Neuronal stem cell (in vitro differentiated cells): ENCODE measurements around the gene C12orf50.

Experiments
- DNase-seq: peaks from one replicate; pipeline ENCODE4 v3.0.0-alpha.2; 2013; ENCODE audit warnings: low spot score
- H2AFZ ChIP-seq: one replicate; pipeline ENCODE4 v1.6.1; 2013; ENCODE audit warnings: mild to moderate bottlenecking, low read length, inconsistent platforms
- H2AK5ac ChIP-seq: 2 replicates; pipeline ENCODE4 v1.6.1; 2013; ENCODE audit warnings: low read depth, mild to moderate bottlenecking, inconsistent platforms, low read length, moderate library complexity, mixed read lengths
- H2BK120ac ChIP-seq: 2 replicates; pipeline ENCODE4 v1.6.1; 2013; ENCODE audit warnings: low read depth, mild to moderate bottlenecking, inconsistent platforms, low read length, moderate library complexity, mixed read lengths
- H2BK12ac ChIP-seq: one replicate; pipeline ENCODE4 v1.6.1; 2013; ENCODE audit warnings: low read length, inconsistent platforms
- H2BK15ac ChIP-seq: 2 replicates; pipeline ENCODE4 v1.6.1; 2013; ENCODE audit warnings: mild to moderate bottlenecking, low read length, inconsistent platforms, mixed read lengths
- H2BK5ac ChIP-seq: one replicate; pipeline ENCODE4 v1.6.1; 2013; ENCODE audit warnings: inconsistent platforms, mild to moderate bottlenecking, low read length, moderate library complexity
- H3K14ac ChIP-seq: one replicate; pipeline ENCODE4 v1.6.1; 2013; ENCODE audit warnings: low read length, inconsistent platforms
- H3K18ac ChIP-seq: 2 replicates; pipeline ENCODE4 v1.6.1; 2013; ENCODE audit warnings: low read length, inconsistent platforms
- H3K23ac ChIP-seq: 2 replicates; pipeline ENCODE4 v1.6.1; 2013; ENCODE audit warnings: low read depth, mild to moderate bottlenecking, mixed read lengths, low read length, inconsistent platforms; ENCODE audit not compliant: poor library complexity
- H3K27ac ChIP-seq: replicated peaks from 3 replicates; pipeline ENCODE4 v1.5.1; 2013; ENCODE audit warnings: low read length, inconsistent platforms
- H3K27me3 ChIP-seq, 3 experiments: 2 replicates each; pipeline ENCODE4 v1.6.1; 2013; ENCODE audit warnings: low read length in 3 of 3, mild to moderate bottlenecking in 2 of 3, inconsistent platforms in 1 of 3, low read depth in 1 of 3, mixed read lengths in 1 of 3, moderate library complexity in 1 of 3; ENCODE audit not compliant: control insufficient read depth in 3 of 3, insufficient read depth in 3 of 3
- H3K36me3 ChIP-seq, 2 donors: replicated peaks in 1 of 2; 2 replicates each; pipeline ENCODE4 v1.6.1; 2013; ENCODE audit warnings: low read length in 2 of 2; ENCODE audit not compliant: control insufficient read depth in 2 of 2, insufficient read depth in 2 of 2
- H3K4ac ChIP-seq: 2 replicates; pipeline ENCODE4 v1.6.1; 2013; ENCODE audit warnings: inconsistent platforms, mild to moderate bottlenecking, low read length, moderate library complexity
- H3K4me1 ChIP-seq, 2 donors: 1 replicate in 1 of 2; 2 replicates in 1 of 2; pipeline ENCODE4 v1.6.1; 2013; ENCODE audit warnings: low read length in 2 of 2, low read depth in 1 of 2; ENCODE audit not compliant: control insufficient read depth in 2 of 2, insufficient read depth in 1 of 2
- H3K4me2 ChIP-seq: one replicate; pipeline ENCODE4 v1.6.1; 2013; ENCODE audit warnings: mild to moderate bottlenecking, low read length, inconsistent platforms; ENCODE audit not compliant: insufficient read depth, poor library complexity, severe bottlenecking
- H3K4me3 ChIP-seq, 2 donors: 2 replicates each; pipeline ENCODE4 v1.5.1; 2013; ENCODE audit warnings: low read length in 2 of 2, mild to moderate bottlenecking in 2 of 2, inconsistent platforms in 1 of 2, moderate library complexity in 1 of 2
- H3K79me1 ChIP-seq: one replicate; pipeline ENCODE4 v1.6.1; 2013; ENCODE audit warnings: low read depth, mild to moderate bottlenecking, inconsistent platforms, low read length, moderate library complexity
- H3K9ac ChIP-seq: one replicate; pipeline ENCODE4 v1.6.1; 2013; ENCODE audit warnings: mild to moderate bottlenecking, low read depth, low read length, inconsistent platforms; ENCODE audit not compliant: poor library complexity
- H3K9me3 ChIP-seq, 2 donors: replicated peaks in 1 of 2; 2 replicates each; pipeline versions ENCODE3 to v1.6.1; 2013; ENCODE audit warnings: low read length in 2 of 2, mild to moderate bottlenecking in 2 of 2, inconsistent platforms in 1 of 2, low read depth in 1 of 2, mixed read lengths in 1 of 2, moderate library complexity in 1 of 2; ENCODE audit not compliant: control insufficient read depth in 2 of 2, insufficient read depth in 1 of 2
- H4K8ac ChIP-seq: one replicate; pipeline ENCODE4 v1.6.1; 2013; ENCODE audit warnings: low read depth, mild to moderate bottlenecking, inconsistent platforms, low read length, moderate library complexity
- H4K91ac ChIP-seq: one replicate; pipeline ENCODE4 v1.6.1; 2013; ENCODE audit warnings: low read length, low read depth, mild to moderate bottlenecking, inconsistent platforms; ENCODE audit not compliant: poor library complexity
- WGBS, 2 donors: extraction: QIAGEN DNeasy Blood & Tissue Kit; methylation state at CpG; one replicate each; pipeline ENCODE4 v1.1.7; 2013; ENCODE audit warnings: missing lambda C conversion rate in 2 of 2, mixed read lengths in 1 of 2; ENCODE audit not compliant: insufficient read length in 2 of 2, insufficient replicate concordance in 1 of 2; ENCODE audit errors: extremely low coverage in 2 of 2; 5-methylcytosine and 5-hydroxymethylcytosine counted together

Gene C12orf50

GRCh38 chr12:87995581-87996178 is 33.5 kb downstream of the C12orf50 start:
- H3K4me3 ChIP-seq, result no peak overlapping the region
- no peak overlapping the region for H2BK15ac ChIP-seq
- no peak overlapping the region for H4K91ac ChIP-seq
- no peak overlapping the region for H3K4ac ChIP-seq
- H3K27ac ChIP-seq, result no peak overlapping the region
- WGBS, 2 donors, result no CpG with 5 or more reads among the region's 8 CpGs
- H3K9me3 ChIP-seq, result no peaks in the 10 kb centered on the region
- H4K8ac ChIP-seq, result no peak overlapping the region
- no peak overlapping the region for H2BK5ac ChIP-seq
- H2AFZ ChIP-seq, result no peak overlapping the region
- H3K36me3 ChIP-seq, result no peaks in the 10 kb centered on the region
- no peaks in the 10 kb centered on the region for H3K27me3 ChIP-seq
- no peak overlapping the region for H3K23ac ChIP-seq
- H3K18ac ChIP-seq, result no peak overlapping the region
- no peak overlapping the region for H3K4me2 ChIP-seq
- H3K9ac ChIP-seq, result no peak overlapping the region
- no peak overlapping the region for H2BK120ac ChIP-seq
- no peak overlapping the region for H2BK12ac ChIP-seq
- H2AK5ac ChIP-seq, result no peak overlapping the region
- H3K4me1 ChIP-seq, result no peaks in the 10 kb centered on the region
- H3K79me1 ChIP-seq, result no peaks in the 10 kb centered on the region
- no peak overlapping the region for H3K14ac ChIP-seq
- DNase-seq, result peak; percentile 70

- Histone ChIP-seq H2BK5ac (no peak overlapping the region), H3K79me1 (no peaks in the 10 kb centered on the region), H4K91ac (no peak overlapping the region), H3K23ac (no peak overlapping the region), H3K27ac (no peak overlapping the region), H3K4me2 (no peak overlapping the region), H2BK12ac (no peak overlapping the region), H3K36me3 (no peaks in the 10 kb centered on the region), H3K9me3 (no peaks in the 10 kb centered on the region), H2AK5ac (no peak overlapping the region), H3K18ac (no peak overlapping the region), H3K27me3 (no peaks in the 10 kb centered on the region), H3K9ac (no peak overlapping the region), H2BK15ac (no peak overlapping the region), H3K4ac (no peak overlapping the region), H4K8ac (no peak overlapping the region), H3K14ac (no peak overlapping the region), H3K4me1 (no peaks in the 10 kb centered on the region), H2BK120ac (no peak overlapping the region), H3K4me3 (no peak overlapping the region), H2AFZ (no peak overlapping the region)
- DNase-seq, result no peak
These were observed 37.7 kb downstream of the C12orf50 start for GRCh38 chr12:87991483-87991882.

- H3K4me3 ChIP-seq, result no peak overlapping the region
- H3K14ac ChIP-seq, result no peak overlapping the region
- no peaks in the 10 kb centered on the region for H3K79me1 ChIP-seq
- no peak overlapping the region for H2AK5ac ChIP-seq
- no peak overlapping the region for H2BK5ac ChIP-seq
- no peak overlapping the region for H2BK12ac ChIP-seq
- H2BK15ac ChIP-seq, result no peak overlapping the region
- H3K9me3 ChIP-seq, result no peaks in the 10 kb centered on the region
- no peak overlapping the region for H3K4ac ChIP-seq
- H3K36me3 ChIP-seq, result no peaks in the 10 kb centered on the region
- no peak overlapping the region for H3K18ac ChIP-seq
- no peak overlapping the region for H3K23ac ChIP-seq
- no peak overlapping the region for H4K8ac ChIP-seq
- H3K9ac ChIP-seq, result no peak overlapping the region
- no peak overlapping the region for H2AFZ ChIP-seq
- no CpG with 5 or more reads among the region's 2 CpGs for WGBS, 2 donors
- no peak overlapping the region for H2BK120ac ChIP-seq
- no peak for DNase-seq
- H3K27me3 ChIP-seq, result no peaks in the 10 kb centered on the region
- H3K4me2 ChIP-seq, result no peak overlapping the region
- H4K91ac ChIP-seq, result no peak overlapping the region
- no peaks in the 10 kb centered on the region for H3K4me1 ChIP-seq
- H3K27ac ChIP-seq, result no peak overlapping the region
These were observed 40.7 kb downstream of the C12orf50 start for GRCh38 chr12:87988534-87988933.

GRCh38 chr12:87985069-87985675 is 44.0 kb downstream of the C12orf50 start:
- H2AFZ ChIP-seq, result peak overlapping the region; percentile 36
- no peak overlapping the region for H3K27ac ChIP-seq
- H4K91ac ChIP-seq, result no peak overlapping the region
- no CpG with 5 or more reads among the region's 2 CpGs for WGBS, 2 donors
- H3K27me3 ChIP-seq, result no peaks in the 10 kb centered on the region
- no peak overlapping the region for H2BK120ac ChIP-seq
- H3K23ac ChIP-seq, result no peak overlapping the region
- no peak overlapping the region for H3K4me3 ChIP-seq
- H3K9ac ChIP-seq, result no peak overlapping the region
- no peaks in the 10 kb centered on the region for H3K4me1 ChIP-seq
- DNase-seq, result no peak
- no peak overlapping the region for H3K18ac ChIP-seq
- H3K4me2 ChIP-seq, result no peak overlapping the region
- H3K36me3 ChIP-seq, result no peaks in the 10 kb centered on the region
- no peak overlapping the region for H4K8ac ChIP-seq
- no peak overlapping the region for H2BK12ac ChIP-seq
- no peaks in the 10 kb centered on the region for H3K79me1 ChIP-seq
- H3K14ac ChIP-seq, result no peak overlapping the region
- no peak overlapping the region for H2BK5ac ChIP-seq
- H2AK5ac ChIP-seq, result no peak overlapping the region
- H2BK15ac ChIP-seq, result no peak overlapping the region
- H3K4ac ChIP-seq, result no peak overlapping the region
- H3K9me3 ChIP-seq, result no peaks in the 10 kb centered on the region
